HL-60 (cell line): ENCODE data around the gene ADAMTS20.

Experiments used
- CTCF ChIP-seq: IDR thresholded peaks from one replicate; pipeline ENCODE4 v1.5.1; 2011; ENCODE audit warnings: low read length, control low read depth, inconsistent platforms; ENCODE audit not compliant: insufficient read depth
- GABPA ChIP-seq: IDR thresholded peaks from 2 replicates; pipeline ENCODE4 v1.6.1; 2012; ENCODE audit warnings: low read depth
- POLR2AphosphoS5 ChIP-seq: IDR thresholded peaks from 2 replicates; pipeline ENCODE4 v1.6.1; 2012; ENCODE audit warnings: low read depth
- REST ChIP-seq: IDR thresholded peaks from 2 replicates; pipeline ENCODE4 v1.6.1; 2012; ENCODE audit warnings: low read depth; ENCODE audit not compliant: insufficient replicate concordance

GRCh38 chr12:43599066-43599465 lies 47.1 kb upstream of the ADAMTS20 start:
- TF ChIP-seq CTCF (no peak), POLR2AphosphoS5 (no peak), REST (no peak), GABPA (no peak)
